ENCODE results near the gene HIP1.
"Not testable (repeated sequence)": the region's sequence is repeated elsewhere in the genome, so short reads cannot be mapped to it uniquely, and the experiment has no call there.

The HIP1 gene

DNA sequence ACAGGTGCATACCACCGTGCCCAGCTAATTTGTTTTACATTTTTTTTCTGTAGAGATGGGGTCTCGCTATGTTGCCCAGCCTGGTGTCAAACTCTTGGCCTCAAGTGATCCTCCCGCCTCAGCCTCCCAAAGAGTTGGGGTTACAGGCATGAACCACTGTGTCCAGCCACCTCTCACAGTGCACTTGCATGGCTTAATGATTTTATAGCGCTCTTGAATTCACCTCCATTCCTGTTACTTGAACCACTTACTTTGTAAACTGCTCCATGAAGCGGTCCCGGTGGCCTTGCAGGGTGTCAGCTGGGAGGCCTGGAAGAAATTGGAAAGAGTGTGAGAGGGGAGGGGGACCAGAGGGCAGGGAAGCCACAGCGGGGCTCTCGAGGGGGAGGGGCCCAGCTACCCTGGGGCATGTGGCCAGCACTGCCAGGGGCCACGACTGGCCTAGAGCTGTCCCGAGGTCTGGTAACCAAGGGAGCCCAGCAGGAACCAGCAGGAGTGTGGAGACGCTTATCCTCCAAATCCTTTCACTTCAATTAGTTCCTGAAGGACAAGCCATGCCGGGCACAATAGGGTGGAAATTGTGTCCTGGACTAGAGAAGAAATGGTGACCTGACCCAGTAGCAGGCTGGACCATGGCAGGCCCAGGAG lies 170.7 kb downstream of the HIP1 start:
- DNase-seq, result no peak

DNA sequence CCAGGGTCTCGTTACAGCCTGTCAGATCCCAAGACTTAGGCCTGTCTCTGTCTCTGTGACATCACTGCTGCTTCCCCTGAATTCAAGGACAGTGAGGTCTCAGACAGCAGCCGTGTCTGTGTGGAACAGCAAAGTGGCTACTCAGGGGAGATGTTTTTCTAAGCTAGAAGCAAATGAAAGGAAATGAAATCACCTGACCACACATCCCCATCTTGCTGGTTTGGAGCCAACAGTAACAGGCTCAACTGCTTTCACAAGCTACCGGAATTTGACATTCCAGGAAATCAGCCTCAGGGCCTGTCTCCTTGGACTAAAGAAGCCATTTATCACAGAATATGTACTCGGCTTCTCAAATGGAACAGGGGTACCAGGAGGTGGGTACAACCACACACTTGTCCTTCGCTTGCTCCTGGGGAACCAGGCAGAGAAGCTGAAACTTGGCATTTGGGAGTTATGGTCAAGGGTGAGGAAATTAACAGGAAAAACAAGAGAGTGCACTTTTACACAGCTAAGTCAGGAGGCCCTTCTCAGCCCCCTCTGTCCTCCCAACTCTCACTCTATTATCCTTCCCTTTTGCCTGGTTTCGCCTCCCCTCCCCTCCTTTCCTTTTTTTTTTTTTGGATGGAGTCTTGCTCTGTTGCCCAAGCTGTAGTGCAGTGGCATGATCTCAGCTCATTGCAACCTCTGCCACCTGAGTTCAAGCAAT lies 173.5 kb downstream of the HIP1 start:
- no peak for DNase-seq

DNA sequence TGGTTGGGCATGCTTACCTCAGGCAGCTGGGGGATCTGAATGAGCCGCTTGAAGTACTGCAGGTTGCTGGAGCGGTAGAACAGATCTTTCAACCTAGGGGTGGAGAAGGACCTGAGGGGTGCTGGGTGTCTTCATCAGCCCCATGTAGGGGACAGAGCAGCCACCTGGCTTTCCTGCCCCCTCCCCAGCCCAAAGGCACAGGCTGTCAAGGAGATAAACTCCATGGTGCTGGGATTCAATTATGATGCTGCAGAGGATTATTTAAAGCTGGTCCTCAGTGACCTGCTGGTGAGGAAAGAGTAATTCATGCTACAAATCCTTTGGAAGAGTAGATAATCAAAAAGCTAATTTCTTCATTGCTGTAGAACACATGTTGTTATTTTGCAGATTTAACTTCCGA lies 175.6 kb downstream of the HIP1 start:
- DNase-seq, result no peak

DNA sequence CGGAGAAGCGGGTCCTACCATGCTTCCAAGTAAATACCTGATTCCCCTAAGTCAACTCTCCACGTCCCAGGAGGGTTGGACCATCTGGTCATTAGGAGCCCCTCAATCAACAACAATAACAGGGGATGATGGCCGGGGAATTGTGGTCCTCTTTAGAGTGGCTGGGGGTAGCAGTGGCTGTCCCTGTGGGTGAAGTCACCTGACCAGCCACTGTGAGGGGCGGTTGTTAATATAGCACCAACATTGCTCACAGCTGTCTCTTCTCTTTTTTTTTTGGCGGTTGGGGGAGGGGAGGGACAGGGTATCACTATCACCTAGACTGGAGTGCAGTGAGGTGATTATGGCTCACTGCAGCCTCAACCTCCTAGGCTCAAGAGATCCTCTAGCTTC lies 178.8 kb downstream of the HIP1 start:
- DNase-seq, result no peak

DNA sequence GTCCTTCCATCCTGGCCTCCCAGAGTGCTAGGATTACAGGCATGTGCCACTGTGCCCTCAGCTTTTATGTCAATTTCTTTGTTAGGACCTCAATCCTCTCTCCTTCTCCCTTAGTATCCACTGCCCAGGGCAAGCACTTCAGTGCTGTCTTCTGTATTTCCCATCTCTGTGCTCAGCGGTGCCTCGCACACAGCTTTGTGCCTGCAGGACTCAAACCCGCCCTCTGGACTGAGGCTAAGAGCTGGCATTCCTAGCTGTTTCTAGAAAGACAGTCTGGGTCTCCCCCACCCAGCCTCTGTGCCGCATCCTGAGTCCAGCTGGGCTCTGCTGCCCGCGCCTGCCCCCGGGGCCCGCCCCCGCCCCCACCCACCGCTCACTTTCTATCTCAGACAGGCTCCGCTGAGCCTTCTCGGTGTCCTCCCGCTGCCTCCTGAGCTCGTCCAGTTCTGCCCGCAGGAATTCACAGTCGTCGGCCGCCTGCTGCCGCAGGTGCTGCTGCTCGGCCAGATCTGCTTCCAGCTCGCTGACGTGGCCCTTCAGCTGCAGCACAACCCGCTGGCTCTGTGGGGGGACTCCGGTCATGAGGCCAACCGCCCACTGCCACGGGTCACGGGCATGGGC lies 179.3 kb downstream of the HIP1 start:
- DNase-seq, result no peak

DNA sequence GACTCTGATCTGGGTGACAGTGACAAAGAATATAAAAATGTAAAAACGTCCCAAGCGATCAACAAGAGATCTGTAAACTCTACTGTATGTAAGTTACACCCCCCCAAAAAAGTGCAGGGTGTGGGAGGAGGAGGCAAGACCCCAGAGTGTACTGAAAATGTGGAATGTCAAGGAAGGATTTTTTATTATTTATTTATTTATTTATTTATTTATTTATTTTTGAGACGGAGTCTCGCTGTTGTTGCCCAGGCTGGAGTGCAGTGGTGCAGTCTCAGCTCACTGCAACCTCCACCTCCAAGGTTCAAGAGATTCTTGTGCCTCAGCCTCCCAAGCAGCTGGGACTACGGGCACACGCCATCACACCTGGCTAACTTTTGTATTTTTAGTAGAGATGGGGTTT lies 181.9 kb downstream of the HIP1 start:
- not testable (repeated sequence) for DNase-seq

DNA sequence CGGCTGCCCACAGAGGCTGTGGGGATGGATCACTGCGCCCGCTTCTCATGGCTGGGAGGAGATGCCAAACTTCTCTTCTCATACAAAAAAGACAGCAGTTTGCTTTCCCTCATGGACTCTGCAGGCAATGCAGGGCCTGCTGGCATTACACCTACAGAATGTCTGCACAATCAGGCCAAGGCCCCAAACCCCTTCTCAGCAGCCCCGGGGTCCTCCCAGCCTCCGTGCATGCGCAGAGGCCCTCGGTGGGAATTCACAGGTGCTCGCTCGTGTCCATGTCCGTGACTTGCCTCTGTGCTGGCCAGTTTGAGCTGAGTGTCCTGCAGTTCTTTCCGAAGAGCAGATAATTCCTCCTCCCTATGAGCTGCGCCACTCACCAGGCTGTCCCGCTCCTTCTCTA lies 183.0 kb downstream of the HIP1 start:
- no peak for DNase-seq

DNA sequence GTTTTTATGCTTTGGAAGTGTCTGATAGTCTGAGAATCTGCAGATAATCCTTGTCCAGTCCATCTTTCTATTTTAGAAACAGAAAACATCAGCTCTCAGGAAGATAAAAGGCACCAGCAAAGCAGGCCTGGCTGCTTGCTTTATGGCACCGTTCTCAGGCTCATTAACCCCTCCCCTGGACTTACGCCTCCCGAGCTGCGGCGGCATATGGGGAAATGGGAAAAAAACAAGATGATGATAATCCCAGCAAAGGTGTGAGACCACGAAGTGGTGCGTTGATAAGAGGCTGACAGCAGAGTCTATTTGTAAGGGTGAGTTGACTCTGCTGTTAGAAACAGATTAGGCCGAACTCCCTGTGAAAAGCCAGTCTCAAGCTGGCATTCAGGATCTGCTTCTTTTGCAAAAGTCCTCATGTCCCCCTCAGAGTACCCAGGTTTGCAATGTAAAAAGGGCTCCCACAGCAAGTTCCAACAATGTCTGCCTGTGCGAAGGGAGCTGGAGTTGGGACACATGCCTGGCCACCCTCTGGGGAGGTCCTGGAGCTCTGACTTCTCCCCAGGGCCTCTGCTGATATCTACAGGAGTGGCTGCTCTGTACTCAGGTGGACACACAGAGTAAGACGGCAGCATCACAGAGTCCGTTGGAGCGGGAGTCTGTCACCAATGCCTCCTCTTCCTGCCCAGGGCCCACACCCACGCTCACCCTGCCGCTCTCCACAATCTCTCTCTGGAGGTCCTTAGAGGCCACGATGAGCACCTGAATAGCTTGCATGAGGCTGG lies 192.3 kb downstream of the HIP1 start:
- DNase-seq, result no peak

DNA sequence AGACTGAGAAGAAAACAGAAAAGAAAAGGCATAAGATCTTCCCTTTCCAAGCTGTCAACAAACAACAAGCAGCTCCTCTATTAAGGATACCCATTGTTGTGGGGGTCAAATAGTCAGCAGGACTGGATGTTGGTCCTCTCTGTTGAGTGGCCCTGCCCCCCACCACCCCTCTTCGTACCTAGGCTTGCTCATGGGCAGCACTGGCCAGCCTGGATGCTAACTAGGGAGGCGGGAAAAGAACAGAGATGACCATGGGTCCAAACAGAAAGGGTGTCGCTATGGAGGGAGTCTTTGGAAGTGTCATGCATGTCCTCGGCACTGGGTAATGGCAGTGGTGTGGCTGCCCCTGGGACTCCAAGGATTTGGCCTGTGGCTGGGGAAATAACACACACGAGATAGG lies 201.0 kb downstream of the HIP1 start:
- DNase-seq, result no peak

DNA sequence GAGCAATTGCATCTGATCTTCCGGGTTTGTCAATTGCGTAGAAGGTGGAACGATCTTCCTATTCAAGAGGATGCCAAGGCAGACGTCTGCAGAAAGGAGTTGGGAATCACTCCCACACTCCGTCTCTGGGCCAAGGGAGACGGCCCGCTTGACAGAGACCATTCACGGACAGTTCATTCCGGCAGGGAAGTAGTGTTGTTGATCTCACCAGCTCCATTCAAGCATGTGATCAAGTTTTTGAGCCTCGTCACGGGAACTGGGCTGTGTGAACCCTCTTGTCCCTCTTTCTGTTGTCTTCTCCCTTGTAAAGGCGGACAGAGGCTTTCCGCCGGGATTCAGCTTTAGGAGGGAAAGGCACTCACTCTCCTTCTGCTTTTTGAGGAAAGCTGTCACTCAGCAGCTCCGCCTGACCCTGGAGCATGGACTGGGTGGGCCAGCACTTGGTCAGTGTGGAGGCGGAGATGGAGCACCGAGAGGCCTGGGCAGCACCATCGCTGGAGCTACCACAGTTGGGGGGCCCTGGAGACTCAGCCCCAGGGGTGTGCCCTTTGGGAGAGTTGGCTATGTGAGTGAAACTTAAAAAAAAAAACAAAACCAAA lies 201.7 kb downstream of the HIP1 start:
- DNase-seq, result no peak

DNA sequence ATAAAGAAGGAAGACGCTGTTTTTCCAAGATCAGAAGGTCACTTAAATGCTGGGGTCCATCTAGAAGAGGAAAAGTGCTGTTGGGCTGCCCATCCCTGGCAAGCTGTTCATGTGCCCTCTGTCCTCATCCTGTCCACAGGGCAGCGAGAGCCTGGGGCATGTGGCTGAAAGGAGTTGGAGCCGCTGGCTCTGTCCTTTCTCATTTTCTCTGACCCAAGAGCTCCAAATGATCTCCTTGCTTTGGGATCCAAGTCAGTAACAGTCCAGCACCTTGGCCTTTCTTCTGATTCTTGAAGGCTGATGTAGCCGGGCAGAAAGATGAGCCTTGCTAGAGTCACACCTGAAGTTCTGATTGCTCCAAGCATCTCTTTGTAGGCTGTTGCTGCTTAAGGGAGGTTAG lies 202.2 kb downstream of the HIP1 start:
- no peak for DNase-seq

DNA sequence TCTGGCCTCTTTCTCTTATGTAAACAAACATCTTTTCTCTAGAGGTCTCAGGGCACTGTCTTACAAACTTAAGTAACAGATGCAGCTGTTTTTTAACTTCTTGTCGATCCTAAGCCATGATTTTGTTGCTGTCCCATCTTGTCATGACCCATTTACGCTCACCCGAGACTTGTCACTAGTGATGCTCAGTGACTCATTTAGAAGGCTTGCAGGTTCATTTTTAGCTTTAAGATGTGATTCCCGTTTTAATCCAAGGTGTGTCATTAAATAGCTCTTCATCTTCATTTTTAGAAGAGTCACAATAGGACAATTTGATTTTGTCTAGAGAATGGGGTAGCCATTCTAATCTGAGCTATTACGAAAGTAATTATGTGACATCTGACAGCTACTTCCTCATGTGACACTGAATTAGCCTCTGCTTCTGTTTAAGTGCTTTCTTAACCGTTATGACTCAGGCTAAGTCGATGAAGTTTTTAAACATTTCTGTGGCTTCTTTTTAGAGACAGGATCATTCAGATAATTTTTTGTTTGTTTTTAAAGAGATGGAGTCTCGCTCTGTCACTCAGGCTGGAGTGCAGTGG lies 203.9 kb downstream of the HIP1 start:
- DNase-seq, result peak; percentile 65

DNA sequence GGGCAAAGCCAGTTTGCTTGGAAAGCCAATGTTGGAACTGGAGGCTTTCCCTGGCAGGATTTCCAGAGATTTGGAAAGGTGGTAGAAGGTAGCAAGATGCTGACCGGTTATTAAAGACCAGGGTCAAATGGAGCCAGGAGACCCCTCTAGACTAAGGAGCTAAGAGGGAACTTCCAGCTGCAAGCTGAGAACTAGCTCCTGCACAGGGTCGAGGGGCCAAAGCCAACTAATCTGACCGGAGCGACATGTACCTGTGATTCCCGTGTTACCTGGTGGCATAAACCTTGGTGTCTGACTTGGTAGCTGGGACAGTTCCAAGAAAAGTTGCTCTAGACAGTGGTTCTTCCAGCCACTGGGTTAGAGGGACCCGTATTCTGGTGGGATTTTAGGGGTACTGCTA lies 204.8 kb downstream of the HIP1 start:
- DNase-seq, result no peak

DNA sequence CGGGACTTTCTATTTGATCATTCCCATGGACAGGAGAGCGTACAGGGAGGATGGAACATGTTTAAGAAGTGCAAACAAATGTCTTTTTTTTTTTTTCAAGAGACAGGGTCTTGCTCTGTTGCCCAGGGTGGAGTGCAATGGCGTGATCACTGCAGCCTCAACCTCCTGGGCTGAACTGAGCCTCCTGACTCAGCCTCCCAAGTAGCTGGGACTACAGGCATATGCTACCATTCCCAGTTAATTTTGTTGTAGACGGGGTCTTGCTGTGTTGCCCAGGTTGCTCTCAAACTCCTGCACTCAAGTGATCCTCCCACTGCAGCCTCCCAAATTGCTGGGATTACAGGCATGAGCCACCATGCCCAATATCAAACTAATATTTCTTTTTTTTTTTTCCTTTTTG lies 206.1 kb downstream of the HIP1 start:
- no peak for DNase-seq

DNA sequence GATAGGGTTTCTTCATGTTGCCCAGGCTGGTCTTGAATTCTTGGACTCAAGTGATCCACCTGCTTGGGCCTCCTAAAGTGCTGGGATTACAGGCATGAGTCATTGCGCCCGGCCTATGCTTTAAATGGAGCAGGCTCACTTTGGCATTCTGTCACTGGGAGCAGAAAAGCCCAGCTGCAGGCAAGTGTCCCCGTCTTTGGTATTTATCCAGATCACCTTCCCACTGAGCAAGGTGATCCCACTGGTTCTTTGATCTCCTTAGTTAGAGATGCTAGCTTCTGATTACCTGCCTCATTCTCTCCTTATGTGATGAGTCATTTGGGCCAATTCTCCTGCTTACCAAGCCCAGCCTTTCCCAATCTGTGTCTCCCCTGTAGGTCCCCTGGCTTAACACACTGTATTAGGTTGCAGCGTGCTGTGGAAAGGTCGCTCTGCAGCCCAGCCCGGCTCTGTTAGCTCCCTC lies 207.4 kb downstream of the HIP1 start:
- no peak for DNase-seq

DNA sequence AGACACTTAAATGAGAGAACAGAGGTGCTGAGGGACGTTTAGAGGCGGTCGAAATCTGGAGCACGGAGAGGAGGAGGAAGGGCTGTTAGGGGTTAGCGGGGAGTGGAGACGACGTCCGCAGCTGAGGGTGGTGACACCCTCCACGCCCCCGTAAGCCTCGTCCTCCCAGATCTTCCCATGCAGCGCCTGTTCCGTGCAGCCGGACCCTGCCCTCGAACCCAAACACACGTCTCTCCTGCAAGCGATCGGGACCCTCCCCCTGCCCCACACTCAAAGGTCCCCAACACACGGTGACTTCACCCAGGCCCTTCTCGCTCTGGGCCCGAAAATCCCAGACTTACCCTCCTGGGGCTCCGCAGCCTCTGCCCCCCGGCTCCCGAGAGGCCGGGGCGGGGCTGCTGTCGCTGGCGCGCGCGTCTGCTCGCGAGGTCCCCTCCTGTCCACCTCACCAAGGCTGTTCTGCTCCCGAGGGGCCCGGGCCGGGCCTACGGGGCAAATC lies 211.5 kb downstream of the HIP1 start:
- not testable (repeated sequence) for DNase-seq

DNA sequence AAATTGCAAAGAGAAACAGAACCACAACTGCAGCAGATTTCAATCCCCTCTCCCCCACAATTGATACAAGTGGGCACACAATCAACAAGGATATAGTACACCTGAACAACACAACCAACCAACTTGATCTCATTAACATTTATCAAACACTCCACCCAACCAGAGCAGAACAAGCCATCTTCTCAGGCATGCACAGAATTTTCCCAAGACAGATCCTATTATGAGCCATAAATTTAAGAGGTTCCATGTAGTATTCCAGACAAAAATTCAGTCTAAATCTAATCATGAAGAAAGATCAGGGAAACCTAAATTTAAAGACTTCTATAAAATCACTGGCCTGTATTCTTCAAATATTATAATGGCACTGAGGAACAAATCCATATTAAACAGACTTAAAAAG lies 217.0 kb downstream of the HIP1 start:
- not testable (repeated sequence) for DNase-seq

DNA sequence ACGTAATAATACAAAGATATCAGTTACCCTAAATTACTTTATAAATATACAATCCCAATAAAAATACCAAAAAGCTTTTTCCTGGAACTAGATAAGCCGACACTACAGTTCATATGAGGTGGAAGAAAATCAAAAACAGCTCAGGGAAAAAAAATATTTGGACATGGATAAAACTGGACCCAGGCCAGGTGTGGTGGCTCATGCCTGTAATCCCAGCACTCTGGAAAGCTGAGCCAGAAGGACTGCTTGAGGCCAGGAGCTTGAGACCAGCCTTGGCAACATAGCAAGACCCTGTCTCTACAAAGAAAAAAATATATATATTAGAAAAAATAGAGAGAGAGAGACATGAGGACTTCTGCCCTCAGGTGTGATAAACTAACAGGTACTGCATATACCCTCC lies 219.9 kb downstream of the HIP1 start:
- DNase-seq, result not testable (repeated sequence)

DNA sequence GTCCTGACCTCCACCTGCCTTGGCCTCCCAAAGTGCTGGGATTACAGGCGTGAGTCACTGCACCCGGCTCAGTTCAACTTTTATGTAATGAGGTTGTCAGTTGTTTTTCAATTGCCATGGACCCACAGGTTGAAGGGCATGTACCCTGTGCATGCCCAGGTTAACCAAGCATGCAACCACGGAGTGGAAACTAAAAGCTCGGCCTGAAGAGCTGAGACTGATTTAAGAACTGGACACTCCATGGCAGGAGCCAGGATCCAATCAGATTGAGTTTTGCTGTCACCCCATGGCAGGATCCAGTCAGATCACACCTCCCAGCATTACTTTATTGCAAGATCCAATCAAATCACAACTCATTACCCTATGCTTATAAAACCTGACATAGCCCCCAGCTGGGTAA lies 229.7 kb downstream of the HIP1 start:
- not testable (repeated sequence) for DNase-seq

DNA sequence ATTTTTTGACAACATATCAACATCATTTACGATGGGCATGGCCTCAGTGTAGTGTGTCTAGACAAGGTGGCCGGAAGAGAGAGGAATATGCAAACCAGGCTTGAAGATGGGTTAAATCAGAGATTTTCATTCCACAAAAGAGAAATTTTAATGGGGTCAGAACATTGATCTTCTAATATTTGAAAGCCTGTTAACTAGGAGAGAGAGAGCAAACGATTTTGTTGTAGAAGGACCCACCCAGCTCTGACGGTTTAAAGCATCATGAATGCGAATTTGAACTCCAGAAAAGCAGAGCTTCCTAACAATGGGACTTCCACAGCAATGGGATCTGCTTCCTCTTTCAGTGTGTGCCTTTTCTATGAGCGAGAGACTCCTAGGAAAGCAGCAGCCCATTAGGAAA lies 246.7 kb downstream of the HIP1 start, which contains the start of gene SPDYE5:
SPDYE5 (plus strand) TSS at position 301 of the 400 bp plus-strand sequence. CDS start 1,728 bp downstream, outside the sequence.
- not testable (repeated sequence) for DNase-seq

DNA sequence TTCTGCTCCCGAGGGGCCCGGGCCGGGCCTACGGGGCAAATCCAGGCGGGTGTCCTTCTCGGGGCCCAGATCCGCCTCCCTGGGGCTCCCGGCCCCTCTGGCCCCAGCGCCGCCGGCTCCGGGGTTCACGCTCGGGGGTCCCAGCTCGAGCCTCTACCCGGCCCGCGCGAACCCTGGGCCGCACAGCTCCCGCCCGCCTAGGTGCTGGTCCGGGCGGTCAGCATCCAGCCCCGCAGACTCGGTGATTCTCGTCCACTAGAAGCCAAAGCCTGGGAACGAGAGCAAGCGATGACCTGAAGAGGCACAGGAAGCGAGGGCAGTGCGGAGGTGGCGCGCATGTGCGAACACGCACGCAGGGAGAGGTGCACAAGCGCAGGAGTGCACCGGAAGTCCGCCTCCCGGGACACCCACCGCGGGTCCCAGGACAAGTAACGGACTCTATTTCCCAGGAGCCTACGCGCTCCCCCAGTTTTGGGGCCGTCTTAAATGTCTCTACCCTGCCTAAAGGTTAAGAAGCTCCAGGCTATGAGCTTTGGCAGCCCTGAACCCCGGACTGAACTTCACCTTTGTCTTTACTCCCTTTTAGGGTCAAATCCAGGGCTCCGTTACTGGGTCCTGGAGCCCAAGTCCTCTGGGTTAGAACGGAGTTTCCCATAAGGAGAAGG lies 252.6 kb downstream of the HIP1 start, which contains the start of gene POM121C:
POM121C (minus strand) TSS at position 321 of the 665 bp plus-strand sequence. CDS start 44,803 bp downstream, outside the sequence.
- DNase-seq, result peak; percentile 64
